GM18867 (cell line): ENCODE results near the gene SUCLG2.

Source experiments
- ATAC-seq: cut with Tn5 transposase; IDR thresholded peaks from one replicate; pipeline ENCODE4 v1.9.1; 2021; ENCODE audit warnings: mild to moderate bottlenecking, moderate library complexity; ENCODE audit not compliant: unreplicated experiment

SUCLG2 gene

GRCh38 chr3:67650084-67650483 lies 4.3 kb downstream of the SUCLG2 start:
- ATAC-seq = no peak

GRCh38 chr3:67649681-67650080 lies 4.7 kb downstream of the SUCLG2 start:
- no peak for ATAC-seq

- no peak for ATAC-seq
Measured at GRCh38 chr3:67648701-67649100, 5.7 kb downstream of the SUCLG2 start.

- ATAC-seq = no peak
Measured at GRCh38 chr3:67648229-67648628, 6.2 kb downstream of the SUCLG2 start.

GRCh38 chr3:67647390-67647878 lies 7.0 kb downstream of the SUCLG2 start:
- ATAC-seq = no peak

- no peak for ATAC-seq
Measured at GRCh38 chr3:67646586-67647234, 7.7 kb downstream of the SUCLG2 start.

- no peak for ATAC-seq
Measured at GRCh38 chr3:67644827-67645226, 9.6 kb downstream of the SUCLG2 start.

- ATAC-seq = no peak
Measured at GRCh38 chr3:67642734-67643133, 11.7 kb downstream of the SUCLG2 start.

GRCh38 chr3:67642190-67642589 lies 12.2 kb downstream of the SUCLG2 start:
- no peak for ATAC-seq

GRCh38 chr3:67641451-67641850 lies 13.0 kb downstream of the SUCLG2 start:
- no peak for ATAC-seq

- ATAC-seq = no peak
Measured at GRCh38 chr3:67640023-67640660, 14.3 kb downstream of the SUCLG2 start.

- no peak for ATAC-seq
Measured at GRCh38 chr3:67637255-67637900, 17.0 kb downstream of the SUCLG2 start.

- no peak for ATAC-seq
Measured at GRCh38 chr3:67635806-67636205, 18.6 kb downstream of the SUCLG2 start.

GRCh38 chr3:67635257-67635656 lies 19.2 kb downstream of the SUCLG2 start:
- ATAC-seq = no peak

GRCh38 chr3:67630666-67631362 lies 23.6 kb downstream of the SUCLG2 start:
- no peak for ATAC-seq

- no peak for ATAC-seq
Measured at GRCh38 chr3:67624687-67625086, 29.7 kb downstream of the SUCLG2 start.

GRCh38 chr3:67624078-67624477 lies 30.3 kb downstream of the SUCLG2 start:
- no peak for ATAC-seq

- no peak for ATAC-seq
Measured at GRCh38 chr3:67622652-67623051, 31.8 kb downstream of the SUCLG2 start.

- ATAC-seq = no peak
Measured at GRCh38 chr3:67620869-67621268, 33.5 kb downstream of the SUCLG2 start.

- no peak for ATAC-seq
Measured at GRCh38 chr3:67619991-67620390, 34.4 kb downstream of the SUCLG2 start.

- ATAC-seq = peak; percentile 66
Measured at GRCh38 chr3:67617518-67617917, 36.9 kb downstream of the SUCLG2 start.

GRCh38 chr3:67616046-67616445 lies 38.4 kb downstream of the SUCLG2 start:
- no peak for ATAC-seq
